ENCODE results near the gene KCNC2. TPM values are rescaled to one million over a fixed set of nuclear protein-coding genes. Genes with fewer than 3 reads are reported as not detected.

Gene KCNC2
- polyA plus RNA-seq, 3 donors: not detected

DNA sequence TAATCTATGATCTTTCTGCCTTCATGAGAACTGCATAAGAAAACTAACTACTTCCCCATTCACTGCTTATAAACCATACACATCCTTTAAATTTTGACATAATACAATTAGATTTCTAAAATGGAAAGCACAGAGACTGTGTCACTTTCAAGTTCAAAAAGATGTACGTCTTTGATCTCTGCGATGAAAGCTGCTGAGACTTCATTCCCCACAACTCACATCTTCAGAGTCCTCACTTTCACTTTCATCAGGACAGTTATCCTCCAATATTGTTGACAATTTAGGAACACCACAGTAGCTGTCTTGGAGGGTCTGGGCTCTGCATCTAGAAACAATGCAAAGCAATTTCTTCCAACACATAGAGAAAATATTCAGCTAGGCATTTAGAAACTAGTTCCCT, 47.9 kb upstream of the KCNC2 start:
- peaks cover 0 to 3% (median 0%) of the 10 kb centered on the region in 3 donors for H3K27me3 Mint-ChIP-seq (ENCODE audit: low read depth in 3 of 3)
- Histone ChIP-seq H3K4me1 (ENCODE audit: control insufficient read depth in 1 of 2, insufficient read depth in 2 of 2, low read length in 2 of 2) (no peaks in the 10 kb centered on the region), H2AFZ (ENCODE audit: insufficient read depth, low read depth, low read length, poor library complexity, severe bottlenecking) (no peak overlapping the region), H3K36me3 (replicated peaks in 1 of 2; ENCODE audit: control insufficient read depth in 1 of 2, insufficient read depth in 2 of 2, low read length in 2 of 2) (no peaks in the 10 kb centered on the region), H3K27ac (ENCODE audit: low read depth in 1 of 2, low read length in 2 of 2) (no peak overlapping the region), H3K79me2 (ENCODE audit: insufficient read depth, low read length) (no peaks in the 10 kb centered on the region), H3K4me3 (replicated peaks in 1 of 3; ENCODE audit: low read depth in 2 of 3, low read length in 3 of 3) (no peak overlapping the region), H4K20me1 (ENCODE audit: insufficient read depth, low read length) (no peaks in the 10 kb centered on the region), H3K4me2 (replicated peaks; ENCODE audit: extremely low read depth, low read length, poor library complexity, severe bottlenecking) (no peak overlapping the region), H3K9me3 (replicated peaks in 1 of 2; ENCODE audit: control insufficient read depth in 1 of 2, insufficient read depth in 1 of 2, low read length in 2 of 2) (no peaks in the 10 kb centered on the region), H3K9ac (ENCODE audit: insufficient read depth, low read length, poor library complexity, severe bottlenecking) (no peak overlapping the region), H3K27me3 (ENCODE audit: control insufficient read depth in 2 of 2, insufficient read depth in 2 of 2, low read length in 2 of 2) (no peaks in the 10 kb centered on the region)
- TF ChIP-seq, protein P1, sequence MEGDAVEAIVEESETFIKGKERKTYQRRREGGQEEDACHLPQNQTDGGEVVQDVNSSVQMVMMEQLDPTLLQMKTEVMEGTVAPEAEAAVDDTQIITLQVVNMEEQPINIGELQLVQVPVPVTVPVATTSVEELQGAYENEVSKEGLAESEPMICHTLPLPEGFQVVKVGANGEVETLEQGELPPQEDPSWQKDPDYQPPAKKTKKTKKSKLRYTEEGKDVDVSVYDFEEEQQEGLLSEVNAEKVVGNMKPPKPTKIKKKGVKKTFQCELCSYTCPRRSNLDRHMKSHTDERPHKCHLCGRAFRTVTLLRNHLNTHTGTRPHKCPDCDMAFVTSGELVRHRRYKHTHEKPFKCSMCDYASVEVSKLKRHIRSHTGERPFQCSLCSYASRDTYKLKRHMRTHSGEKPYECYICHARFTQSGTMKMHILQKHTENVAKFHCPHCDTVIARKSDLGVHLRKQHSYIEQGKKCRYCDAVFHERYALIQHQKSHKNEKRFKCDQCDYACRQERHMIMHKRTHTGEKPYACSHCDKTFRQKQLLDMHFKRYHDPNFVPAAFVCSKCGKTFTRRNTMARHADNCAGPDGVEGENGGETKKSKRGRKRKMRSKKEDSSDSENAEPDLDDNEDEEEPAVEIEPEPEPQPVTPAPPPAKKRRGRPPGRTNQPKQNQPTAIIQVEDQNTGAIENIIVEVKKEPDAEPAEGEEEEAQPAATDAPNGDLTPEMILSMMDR (IDR thresholded peaks at IDR 0.05): no peak
- H3K36me3 Mint-ChIP-seq: no peaks in the 10 kb centered on the region
- no peak overlapping the region for H3K27ac Mint-ChIP-seq
- no peaks in the 10 kb centered on the region for H3K9me3 Mint-ChIP-seq
- H3K4me3 Mint-ChIP-seq: no peak overlapping the region
- WGBS (ENCODE audit: insufficient coverage): 93% methylated on average over 2 of the region's 2 CpGs
- no peak for DNase-seq
- intact Hi-C loops (cut with micrococcal nuclease): no loop called here
- H3K4me1 Mint-ChIP-seq: no peaks in the 10 kb centered on the region

DNA sequence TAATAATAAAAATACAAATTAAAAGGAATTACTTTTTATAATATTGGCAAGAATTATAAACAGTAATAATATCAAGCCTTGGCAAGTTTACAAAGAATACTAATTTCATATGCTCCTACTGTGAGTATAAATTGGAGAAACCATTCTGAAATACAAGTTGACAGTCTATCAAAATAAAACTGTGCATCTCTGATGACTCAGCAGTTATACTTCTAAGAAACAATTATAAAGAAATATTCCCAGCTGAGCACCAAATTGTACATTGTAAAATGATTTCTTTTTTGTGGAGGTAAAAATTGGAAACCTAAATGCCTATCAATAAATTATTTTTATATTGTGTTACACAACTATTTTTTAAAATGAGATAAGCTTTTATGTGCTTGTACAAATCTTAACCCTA, 35.5 kb upstream of the KCNC2 start:
- H3K9me3 ChIP-seq (replicated peaks in 1 of 2; ENCODE audit: control insufficient read depth in 1 of 2, insufficient read depth in 1 of 2, low read length in 2 of 2): no peaks in the 10 kb centered on the region
- no peaks in the 10 kb centered on the region for H3K36me3 ChIP-seq (replicated peaks in 1 of 2; ENCODE audit: control insufficient read depth in 1 of 2, insufficient read depth in 2 of 2, low read length in 2 of 2)
- peaks cover 0 to 4% (median 0%) of the 10 kb centered on the region in 3 donors for H3K27me3 Mint-ChIP-seq (ENCODE audit: low read depth in 3 of 3)
- H3K27me3 ChIP-seq (ENCODE audit: control insufficient read depth in 2 of 2, insufficient read depth in 2 of 2, low read length in 2 of 2): no peaks in the 10 kb centered on the region
- H3K4me2 ChIP-seq (replicated peaks; ENCODE audit: extremely low read depth, low read length, poor library complexity, severe bottlenecking): no peak overlapping the region
- TF ChIP-seq, protein P1 (IDR thresholded peaks at IDR 0.05): no peak
- H2AFZ ChIP-seq (ENCODE audit: insufficient read depth, low read depth, low read length, poor library complexity, severe bottlenecking): no peak overlapping the region
- H4K20me1 ChIP-seq (ENCODE audit: insufficient read depth, low read length): no peaks in the 10 kb centered on the region
- no peak overlapping the region for H3K27ac Mint-ChIP-seq
- no peaks in the 10 kb centered on the region for H3K79me2 ChIP-seq (ENCODE audit: insufficient read depth, low read length)
- H3K4me1 Mint-ChIP-seq: no peaks in the 10 kb centered on the region
- no peak overlapping the region for H3K4me3 ChIP-seq (replicated peaks in 1 of 3; ENCODE audit: low read depth in 2 of 3, low read length in 3 of 3)
- H3K9ac ChIP-seq (ENCODE audit: insufficient read depth, low read length, poor library complexity, severe bottlenecking): no peak overlapping the region
- H3K4me3 Mint-ChIP-seq: no peak overlapping the region
- DNase-seq: no peak
- no peak overlapping the region for H3K27ac ChIP-seq (ENCODE audit: low read depth in 1 of 2, low read length in 2 of 2)
- H3K4me1 ChIP-seq (ENCODE audit: control insufficient read depth in 1 of 2, insufficient read depth in 2 of 2, low read length in 2 of 2): no peaks in the 10 kb centered on the region
- intact Hi-C loops (cut with micrococcal nuclease): no loop called here
- no peaks in the 10 kb centered on the region for H3K36me3 Mint-ChIP-seq
- peaks cover 0 to 6% (median 3%) of the 10 kb centered on the region in 7 donors for H3K9me3 Mint-ChIP-seq

Data from CD14-positive monocyte (primary cell).